ENCODE data around the gene TBC1D12. TPM values are rescaled to one million over a fixed set of nuclear protein-coding genes. Genes with fewer than 3 reads are reported as not detected.

TBC1D12 gene
- total RNA-seq, 2 experiments from 2014 or later: 1.9 to 3.9 TPM

- no peaks in the 10 kb centered on the region for H3K79me2 ChIP-seq (ENCODE audit: insufficient read depth, low read depth, low read length)
- no peak for DNase-seq (ENCODE audit: low spot score)
- no peak for TF ChIP-seq EZH2phosphoT487 (IDR thresholded peaks at IDR 0.05; ENCODE audit: borderline replicate concordance, low read depth, low read length)
- TF ChIP-seq CTCF (conservative IDR thresholded peaks at IDR 0.05; ENCODE audit: low read length): no peak
- H3K27ac ChIP-seq (ENCODE audit: low read depth, low read length, poor library complexity, severe bottlenecking): no peak overlapping the region
- no peaks in the 10 kb centered on the region for H3K9me2 ChIP-seq (ENCODE audit: insufficient read depth, low read length)
- H3K4me3 ChIP-seq (ENCODE audit: low read depth, low read length, poor library complexity, severe bottlenecking): no peak overlapping the region
- no peak overlapping the region for H3K4me2 ChIP-seq (ENCODE audit: low read length)
- POLR2A ChIA-PET: interaction anchor here (0.7 kb wide), 1 partner anchor 11 kb away, joined by 4 read pairs; no protein-coding TSS in a partner anchor
- no peaks in the 10 kb centered on the region for H3K9me3 ChIP-seq (ENCODE audit: low read length)
- intact Hi-C loops (cut with micrococcal nuclease; ENCODE audit: unreplicated experiment): no loop called here
- CTCF ChIA-PET (ENCODE audit: unreplicated experiment): no interaction called here
- H2AFZ ChIP-seq (ENCODE audit: low read length): no peak overlapping the region
- no TSS peak for BruUV-seq (replicated peaks)
- no peaks in the 10 kb centered on the region for H4K20me1 ChIP-seq (ENCODE audit: insufficient read depth, low read length)
- no peaks in the 10 kb centered on the region for H3K36me3 ChIP-seq (ENCODE audit: insufficient read depth, low read length)
- no peaks in the 10 kb centered on the region for H3K4me1 ChIP-seq (ENCODE audit: insufficient read depth, low read length, poor library complexity, severe bottlenecking)
Measured at GRCh38 chr10:94423627-94424026, 21.3 kb downstream of the TBC1D12 start.

GRCh38 chr10:94424714-94425337 is 22.5 kb downstream of the TBC1D12 start:
- no peaks in the 10 kb centered on the region for H3K9me2 ChIP-seq (ENCODE audit: insufficient read depth, low read length)
- DNase-seq (ENCODE audit: low spot score): no peak
- H3K4me1 ChIP-seq (ENCODE audit: insufficient read depth, low read length, poor library complexity, severe bottlenecking): no peaks in the 10 kb centered on the region
- ChIA-PET POLR2A (no interaction called here), CTCF (ENCODE audit: unreplicated experiment) (no interaction called here)
- H3K27ac ChIP-seq (ENCODE audit: low read depth, low read length, poor library complexity, severe bottlenecking): no peak overlapping the region
- no peak overlapping the region for H3K4me3 ChIP-seq (ENCODE audit: low read depth, low read length, poor library complexity, severe bottlenecking)
- no peaks in the 10 kb centered on the region for H3K9me3 ChIP-seq (ENCODE audit: low read length)
- no peak overlapping the region for H3K4me2 ChIP-seq (ENCODE audit: low read length)
- BruUV-seq (replicated peaks): no TSS peak
- TF ChIP-seq EZH2phosphoT487 (IDR thresholded peaks at IDR 0.05; ENCODE audit: borderline replicate concordance, low read depth, low read length) (no peak), CTCF (conservative IDR thresholded peaks at IDR 0.05; ENCODE audit: low read length) (no peak)
- no peak overlapping the region for H2AFZ ChIP-seq (ENCODE audit: low read length)
- H4K20me1 ChIP-seq (ENCODE audit: insufficient read depth, low read length): no peaks in the 10 kb centered on the region
- no peaks in the 10 kb centered on the region for H3K36me3 ChIP-seq (ENCODE audit: insufficient read depth, low read length)
- intact Hi-C loops (cut with micrococcal nuclease; ENCODE audit: unreplicated experiment): no loop called here
- no peaks in the 10 kb centered on the region for H3K79me2 ChIP-seq (ENCODE audit: insufficient read depth, low read depth, low read length)

- no peak for DNase-seq (ENCODE audit: low spot score)
- intact Hi-C loops (cut with micrococcal nuclease; ENCODE audit: unreplicated experiment): no loop called here
- H3K4me2 ChIP-seq (ENCODE audit: low read length): no peak overlapping the region
- no peaks in the 10 kb centered on the region for H4K20me1 ChIP-seq (ENCODE audit: insufficient read depth, low read length)
- ChIA-PET CTCF (ENCODE audit: unreplicated experiment) (no interaction called here), POLR2A (no interaction called here)
- TF ChIP-seq EZH2phosphoT487 (IDR thresholded peaks at IDR 0.05; ENCODE audit: borderline replicate concordance, low read depth, low read length): no peak
- no peak for TF ChIP-seq CTCF (conservative IDR thresholded peaks at IDR 0.05; ENCODE audit: low read length)
- H3K9me3 ChIP-seq (ENCODE audit: low read length): no peaks in the 10 kb centered on the region
- BruUV-seq (replicated peaks): no TSS peak
- H3K79me2 ChIP-seq (ENCODE audit: insufficient read depth, low read depth, low read length): no peaks in the 10 kb centered on the region
- no peak overlapping the region for H3K4me3 ChIP-seq (ENCODE audit: low read depth, low read length, poor library complexity, severe bottlenecking)
- H3K4me1 ChIP-seq (ENCODE audit: insufficient read depth, low read length, poor library complexity, severe bottlenecking): no peaks in the 10 kb centered on the region
- no peaks in the 10 kb centered on the region for H3K9me2 ChIP-seq (ENCODE audit: insufficient read depth, low read length)
- no peaks in the 10 kb centered on the region for H3K36me3 ChIP-seq (ENCODE audit: insufficient read depth, low read length)
- no peak overlapping the region for H3K27ac ChIP-seq (ENCODE audit: low read depth, low read length, poor library complexity, severe bottlenecking)
- no peak overlapping the region for H2AFZ ChIP-seq (ENCODE audit: low read length)
Measured at GRCh38 chr10:94425942-94426341, 23.6 kb downstream of the TBC1D12 start.

Data from OCI-LY7 (cell line).